K562 (cell line): ENCODE measurements around the gene ANKRD1. TPM values are rescaled to one million over a fixed set of nuclear protein-coding genes. Genes with fewer than 3 reads are reported as not detected.

Experiments
- AFF1 ChIP-seq, 2 experiments: fragments of 450-650 bp; IDR thresholded peaks; 2 replicates each; pipeline ENCODE4 v1.6.1; 2018; ENCODE audit warnings: mild to moderate bottlenecking in 2 of 2, low read depth in 1 of 2; ENCODE audit not compliant: partially characterized antibody in 2 of 2
- CSDE1 ChIP-seq, 2 experiments: fragments of 450-650 bp; IDR thresholded peaks; 2 replicates each; pipeline ENCODE4 v1.6.1; 2016; ENCODE audit warnings: mild to moderate bottlenecking in 1 of 2
- DLX4 ChIP-seq: fragments of 250-450 bp; sonication (Bioruptor Pico); IDR thresholded peaks from 2 replicates; pipeline ENCODE4 v1.6.1; 2021; ENCODE audit warnings: mild to moderate bottlenecking
- FOXK2 ChIP-seq, 2 experiments: fragments of 450-650 bp; IDR thresholded peaks in 1 of 2; conservative IDR thresholded peaks in 1 of 2; 2 replicates each; pipeline ENCODE4 v1.6.1; 2016; ENCODE audit warnings: low read depth in 2 of 2, mild to moderate bottlenecking in 1 of 2
- FUS ChIP-seq: fragments of 200-400 bp; formaldehyde crosslinking; optimal IDR thresholded peaks from 2 replicates; pipeline ENCODE3; 2017; ENCODE audit warnings: low read depth, low read length
- KDM5B ChIP-seq: fragments of 200-600 bp; sonication (generic); IDR thresholded peaks from 2 replicates; pipeline ENCODE4 v1.6.1; 2012; ENCODE audit warnings: low read depth, mild to moderate bottlenecking, moderate library complexity, low read length, control low read depth, inconsistent platforms; ENCODE audit not compliant: insufficient replicate concordance
- SREBF1 ChIP-seq: fragments of 150-350 bp; IDR thresholded peaks from 2 replicates; pipeline ENCODE4 v1.6.1; 2014; ENCODE audit warnings: antibody characterized with exemption, low read depth, low read length, borderline replicate concordance
- TFE3 ChIP-seq: fragments of 450-650 bp; formaldehyde crosslinking; IDR thresholded peaks from 2 replicates; pipeline ENCODE4 v1.4.0; 2020; ENCODE audit warnings: mild to moderate bottlenecking, mixed read lengths
- ZBTB40 ChIP-seq, 2 experiments: fragments of 450-650 bp in 1 of 2; sonication (generic) in 1 of 2; formaldehyde crosslinking in 1 of 2; IDR thresholded peaks; 2 replicates each; pipeline versions ENCODE4 v1.7.1 to v1.9.0; 2016 to 2022; ENCODE audit warnings: inconsistent platforms in 1 of 2, mild to moderate bottlenecking in 1 of 2, missing genetic modification reagents in 1 of 2
- polyA plus RNA-seq, 8 experiments: library from polyadenylated mRNA; depleted of rRNA in 4 of 8; stranded (reverse) in 5 of 8; unstranded in 3 of 8; fragments of >200 nt; fragmentation: Nextera tagmentation in 2 of 8; fragmentation: Illumina TruSeq in 1 of 8; extraction: Ambion mirVana in 2 of 8; extraction: Trizol in 1 of 8; gene quantifications; 2 replicates each; pipeline versions ENCODE4 v1.2.1 to v1.2.3, GENCODE V29; 2011 to 2014; ENCODE audit warnings: inconsistent platforms in 1 of 8, missing spikeins in 1 of 8
- total RNA-seq, 7 experiments: library from RNA; depleted of rRNA in 6 of 7; stranded (reverse); fragments of >200 nt in 6 of 7; fragmentation: Illumina TruSeq in 2 of 7; extraction: Trizol in 2 of 7; gene quantifications; 2 replicates each; pipeline versions ENCODE4 v1.2.1 to v1.2.3, GENCODE V29; 2011 to 2021; ENCODE audit warnings: low replicate concordance in 1 of 7

ANKRD1 gene
- total and polyA plus RNA-seq, 9 of the 15 experiments (the other 6 are each of a cell fraction or from before 2014, with no cell fraction given) = not detected

GRCh38 chr10:90871766-90872647 lies 48.9 kb downstream of the ANKRD1 start, which contains the start of gene RPP30 (continued):
- TF ChIP-seq ZBTB40 (IDR thresholded peaks at IDR 0.05) = no peak
- TF ChIP-seq ZBTB40 (CRISPR knock-in tag; IDR thresholded peaks at IDR 0.05) = no peak
- TF ChIP-seq SREBF1 = no peak
- no peak for TF ChIP-seq FOXK2 (conservative IDR thresholded peaks at IDR 0.05 in 1 of 2, IDR thresholded peaks at IDR 0.05 in 1 of 2; ENCODE audit: low read depth in 2 of 2)
- TF ChIP-seq KDM5B = no peak
- no peak for TF ChIP-seq TFE3 (CRISPR knock-in tag)
- TF ChIP-seq CSDE1 (IDR thresholded peaks at IDR 0.05) = no peak
- no peak for TF ChIP-seq FUS
- peak in 1 of 2 experiments; percentile 93 for TF ChIP-seq AFF1 (IDR thresholded peaks at IDR 0.05; ENCODE audit: low read depth in 1 of 2, partially characterized antibody in 2 of 2)
- TF ChIP-seq DLX4 = no peak
